ENCODE measurements around the gene CLEC4C.

CLEC4C gene

GRCh38 chr12:7719946-7720730 lies 27.0 kb downstream of the CLEC4C start:
- no peak for DNase-seq

DNA sequence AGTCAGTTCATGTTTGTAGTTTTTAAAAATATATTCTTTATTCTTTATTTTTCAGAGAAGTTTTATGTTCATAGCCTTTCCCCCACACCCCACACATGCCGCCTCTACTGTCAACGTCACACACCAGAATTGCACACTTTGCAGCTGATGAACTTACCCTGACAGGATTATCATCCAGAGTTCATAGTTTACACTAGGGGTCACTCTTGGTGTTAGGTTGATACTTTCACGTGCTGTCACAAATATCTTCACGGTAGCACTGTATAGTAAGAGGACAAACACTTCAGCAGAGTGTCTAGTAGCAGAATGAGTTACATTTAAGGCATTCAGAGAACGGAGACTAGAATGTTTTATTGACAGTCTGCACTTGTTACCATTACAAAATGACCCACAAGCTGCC lies 30.8 kb downstream of the CLEC4C start:
- DNase-seq = no peak

GRCh38 chr12:7712841-7713442 lies 34.2 kb downstream of the CLEC4C start:
- DNase-seq = no peak

GRCh38 chr12:7711133-7711532 lies 36.0 kb downstream of the CLEC4C start, which contains the start of gene DPPA3:
DPPA3 (plus strand) TSS chr12:7711433; CDS start chr12:7711571, 138 bp downstream.
- no peak for DNase-seq

DNA sequence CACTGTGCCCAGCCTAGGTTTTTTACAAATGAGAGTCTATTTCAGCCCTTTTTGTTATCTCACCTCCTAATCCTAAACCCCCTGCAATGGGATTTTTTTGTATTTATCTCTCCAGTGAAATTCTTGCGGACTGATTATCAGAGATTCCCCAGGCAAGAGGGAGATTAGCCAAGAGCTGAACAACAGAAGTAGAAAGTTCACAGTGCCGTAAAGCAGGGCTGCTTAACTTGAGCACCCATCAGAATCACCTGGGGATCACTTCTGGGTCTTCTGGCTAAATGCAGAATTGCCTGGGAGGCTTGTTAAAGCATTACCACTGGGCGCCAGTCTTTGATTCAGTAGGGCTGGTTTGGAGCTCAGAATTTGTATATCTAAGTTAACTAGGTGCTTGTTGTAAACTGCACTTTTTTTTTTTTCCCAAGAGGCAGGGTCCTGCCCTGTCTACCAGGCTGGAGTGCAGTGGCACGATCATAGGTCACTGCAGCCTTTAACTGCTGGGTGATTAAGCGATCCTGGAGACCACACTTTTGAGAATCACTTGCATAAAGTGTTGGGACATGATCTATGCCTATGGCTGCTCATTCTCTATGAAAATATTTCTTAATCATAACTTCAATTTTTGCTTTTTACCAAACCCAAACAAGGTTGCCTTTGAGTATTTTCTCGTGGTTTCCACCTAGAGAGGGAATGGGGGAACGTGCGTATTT lies 37.1 kb downstream of the CLEC4C start:
- no peak for DNase-seq

DNA sequence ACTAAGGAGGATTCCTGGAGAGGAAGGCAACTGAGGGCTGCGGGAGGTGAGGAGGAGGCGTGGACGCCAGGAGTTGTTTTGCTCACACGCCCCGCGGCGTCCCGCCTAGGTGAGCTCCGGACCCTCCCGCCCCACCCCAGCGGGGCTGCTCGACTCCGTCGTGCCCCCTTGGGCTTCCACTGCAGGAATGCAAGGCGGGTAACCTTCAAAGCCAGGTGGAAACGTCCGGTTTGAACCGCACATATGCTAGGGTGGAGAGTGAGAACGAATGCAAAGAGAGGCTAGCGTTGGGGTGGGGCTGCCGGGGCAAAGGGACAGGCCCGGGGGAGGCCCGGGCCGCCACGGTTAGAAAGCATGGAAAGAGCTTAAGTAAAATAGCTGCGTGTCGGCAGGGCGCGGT lies 41.3 kb downstream of the CLEC4C start:
- DNase-seq = no peak

- no peak for DNase-seq
Observed at GRCh38 chr12:7695566-7696197, 51.5 kb downstream of the CLEC4C start, which contains the start of gene GDF3. GDF3 (minus strand) TSS chr12:7695775; CDS start chr12:7695728, 47 bp downstream.

GRCh38 chr12:7695237-7695560 lies 52.0 kb downstream of the CLEC4C start:
- DNase-seq = no peak

DNA sequence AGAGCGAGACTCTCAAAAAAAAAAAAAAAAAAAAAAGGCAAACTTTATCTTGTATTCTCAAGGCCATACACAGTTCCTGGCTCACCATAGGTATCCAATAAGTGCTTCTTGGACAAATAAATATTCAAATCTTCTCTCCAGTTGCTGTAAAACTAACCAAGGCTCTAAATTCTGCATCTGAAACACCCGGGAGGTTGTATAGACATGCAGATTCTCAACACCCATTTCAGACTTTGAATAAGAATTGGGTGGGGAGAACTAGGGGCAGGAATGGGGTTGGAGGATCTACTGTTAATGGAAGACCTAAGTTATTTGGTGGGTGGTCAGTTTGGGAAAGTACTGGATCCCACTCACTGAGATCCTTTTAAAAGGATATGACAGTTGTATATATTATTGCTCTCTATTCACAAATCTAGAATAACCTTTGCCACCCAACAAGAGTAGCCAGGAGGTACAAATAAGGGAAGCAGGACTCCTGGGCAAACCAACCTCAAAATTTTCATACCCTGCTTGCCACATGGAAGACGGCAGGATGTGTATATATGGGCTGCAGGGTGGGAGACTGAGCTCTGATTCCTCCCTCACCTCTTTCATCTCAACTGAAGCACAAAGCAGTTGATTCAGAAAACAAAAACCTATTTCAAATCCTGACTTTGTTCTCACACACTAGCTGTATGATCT lies 52.5 kb downstream of the CLEC4C start:
- no peak for DNase-seq

- no peak for DNase-seq
Observed at GRCh38 chr12:7693793-7694192, 53.4 kb downstream of the CLEC4C start.

DNA sequence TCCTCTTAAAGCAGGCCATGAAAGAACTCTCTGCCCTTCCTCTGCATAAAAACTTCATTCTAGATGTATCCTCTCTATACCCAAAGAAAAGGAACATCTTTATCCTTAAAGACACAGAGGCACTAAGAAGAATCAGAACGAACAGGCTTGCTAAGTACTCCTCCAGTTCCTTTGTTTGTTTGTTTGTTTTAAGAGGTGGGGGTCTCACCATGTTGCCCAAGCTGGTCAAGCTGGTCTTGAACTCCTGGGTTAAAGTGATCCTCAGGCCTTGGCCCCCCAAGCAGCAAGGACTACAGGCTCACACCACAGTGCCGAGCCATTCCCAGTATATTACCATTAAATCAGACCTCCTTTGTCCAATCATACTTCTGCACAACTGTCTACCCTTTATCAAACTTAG lies 65.6 kb downstream of the CLEC4C start:
- DNase-seq = no peak
